HCT116 (cell line): Measurements from ENCODE around the gene CD40. TPM values are rescaled to one million over a fixed set of nuclear protein-coding genes. Genes with fewer than 3 reads are reported as not detected.

Experiments
- ATAC-seq: fragments of 200-7000 bp; cut with Tn5 transposase; 2 replicates; pipeline ENCODE4 v1.9.1; 2020; ENCODE audit warnings: mild to moderate bottlenecking, moderate library complexity
- BruUV-seq: library from RNA; stranded (reverse); fragments of 400-500 nt; replicated peaks from 2 replicates; lab custom pipeline; 2021; lab: Mats Ljungman, UMichigan
- CTCF ChIA-PET: fragments of 300-600 bp; sonication (Branson Sonifier 250); formaldehyde crosslinking; loops from one replicate; lab custom pipeline; 2021; ENCODE audit warnings: antibody characterized with exemption; lab: Charles Lee
- POLR2A ChIA-PET: fragments of 300-600, 350-600 bp; sonication (Branson Sonifier 250); formaldehyde crosslinking; loops from one replicate; lab custom pipeline; 2021; ENCODE audit warnings: antibody characterized with exemption; lab: Charles Lee
- RAD21 ChIA-PET, 2 experiments: fragments of 300-600 bp; sonication (Branson Sonifier 250); formaldehyde crosslinking; loops; one replicate each; lab custom pipeline; 2023; ENCODE audit warnings: low total read pairs in 2 of 2; ENCODE audit not compliant: uncharacterized antibody in 2 of 2, unreplicated experiment in 2 of 2, low non-redundant PET in 1 of 2; lab: Charles Lee
- DNase-seq: peaks from one replicate; pipeline ENCODE4 v3.0.0-alpha.2; 2010; ENCODE audit warnings: low read depth, low spot score
- H2AFZ ChIP-seq: fragments of 200-600 bp; shearing (Covaris generic), sonication (generic); 2 replicates; pipeline ENCODE4 v1.6.1; 2017; ENCODE audit warnings: low read depth, mixed run types, mixed read lengths, antibody characterized with exemption, low read length; ENCODE audit not compliant: poor library complexity, severe bottlenecking
- H3K27ac ChIP-seq: 2 replicates; pipeline ENCODE4 v1.5.1; 2012; ENCODE audit warnings: low read depth, low read length
- H3K27me3 ChIP-seq: fragments of 200-600 bp; sonication (generic); 2 replicates; pipeline ENCODE4 v1.6.1; 2016; ENCODE audit warnings: mixed run types, low read length, mixed read lengths; ENCODE audit not compliant: insufficient read depth
- H3K36me3 ChIP-seq, 2 experiments: fragments of 200-500 bp in 1 of 2; fragments of 200-600 bp in 1 of 2; sonication (Bioruptor generic) in 1 of 2; sonication (generic) in 1 of 2; 2 replicates each; pipeline versions ENCODE4 v1.5.1 to v1.6.1; 2014 to 2016; ENCODE audit warnings: low read length in 2 of 2, inconsistent platforms in 1 of 2, mixed read lengths in 1 of 2, mixed run types in 1 of 2; ENCODE audit not compliant: insufficient read depth in 2 of 2, control insufficient read depth in 1 of 2
- H3K4me1 ChIP-seq, 2 experiments: fragments of 200-600 bp in 1 of 2; sonication (generic) in 1 of 2; 2 replicates each; pipeline versions ENCODE4 v1.5.1 to v1.6.1; 2012 to 2017; ENCODE audit warnings: low read length in 2 of 2, inconsistent platforms in 1 of 2, mild to moderate bottlenecking in 1 of 2, mixed read lengths in 1 of 2, mixed run types in 1 of 2, moderate library complexity in 1 of 2; ENCODE audit not compliant: insufficient read depth in 2 of 2, control insufficient read depth in 1 of 2
- H3K4me2 ChIP-seq: fragments of 200-600 bp; sonication (generic); 2 replicates; pipeline ENCODE4 v1.6.1; 2017; ENCODE audit warnings: mixed run types, low read length, mixed read lengths
- H3K4me3 ChIP-seq, 2 experiments: fragments of 200-600 bp in 1 of 2; sonication (generic) in 1 of 2; replicated peaks in 1 of 2; 2 replicates each; pipeline ENCODE4 v1.5.1; 2011 to 2016; ENCODE audit warnings: low read length in 2 of 2, control low read depth in 1 of 2, low read depth in 1 of 2, mild to moderate bottlenecking in 1 of 2, mixed read lengths in 1 of 2, mixed run types in 1 of 2
- H3K79me2 ChIP-seq: fragments of 200-600 bp; sonication (generic); 2 replicates; pipeline ENCODE4 v1.6.1; 2017; ENCODE audit warnings: mild to moderate bottlenecking, mixed run types, low read length, moderate library complexity, mixed read lengths; ENCODE audit not compliant: insufficient read depth
- H3K9ac ChIP-seq: fragments of 200-600 bp; sonication (generic); 2 replicates; pipeline ENCODE4 v1.6.1; 2016; ENCODE audit warnings: low read length, mixed read lengths
- H3K9me2 ChIP-seq: fragments of 200-600 bp; sonication (generic), shearing (Covaris generic); 2 replicates; pipeline ENCODE4 v1.6.1; 2017; ENCODE audit warnings: mixed run types, mild to moderate bottlenecking, moderate library complexity; ENCODE audit not compliant: insufficient read depth
- H3K9me3 ChIP-seq, 2 experiments: fragments of 200-500 bp in 1 of 2; fragments of 200-600 bp in 1 of 2; sonication (Bioruptor generic) in 1 of 2; sonication (generic) in 1 of 2; 2 replicates each; pipeline ENCODE4 v1.6.1; 2014 to 2017; ENCODE audit warnings: low read length in 2 of 2, mixed read lengths in 2 of 2, inconsistent platforms in 1 of 2, low read depth in 1 of 2, mild to moderate bottlenecking in 1 of 2, mixed run types in 1 of 2, moderate library complexity in 1 of 2; ENCODE audit not compliant: control insufficient read depth in 1 of 2, insufficient read depth in 1 of 2
- H4K20me1 ChIP-seq: fragments of 200-600 bp; sonication (generic), shearing (Covaris generic); 2 replicates; pipeline ENCODE4 v1.6.1; 2017; ENCODE audit warnings: mixed run types, mild to moderate bottlenecking, moderate library complexity; ENCODE audit not compliant: insufficient read depth
- CEBPB ChIP-seq: IDR thresholded peaks from 2 replicates; pipeline ENCODE4 v1.6.1; 2012; ENCODE audit warnings: low read depth
- EGR1 ChIP-seq: IDR thresholded peaks from 2 replicates; pipeline ENCODE4 v1.6.1; 2012; ENCODE audit warnings: low read depth
- ELF1 ChIP-seq: IDR thresholded peaks from 2 replicates; pipeline ENCODE4 v1.6.1; 2012; ENCODE audit warnings: low read depth, borderline replicate concordance
- EZH2phosphoT487 ChIP-seq: fragments of 200-600 bp; IDR thresholded peaks from 2 replicates; pipeline ENCODE4 v1.6.1; 2018; ENCODE audit warnings: antibody characterized with exemption, borderline replicate concordance
- JUND ChIP-seq: IDR thresholded peaks from 2 replicates; pipeline ENCODE4 v1.6.1; 2012
- MAX ChIP-seq: IDR thresholded peaks from 2 replicates; pipeline ENCODE4 v1.6.1; 2012
- POLR2A ChIP-seq: IDR thresholded peaks from 2 replicates; pipeline ENCODE4 v1.7.0; 2011; ENCODE audit warnings: borderline replicate concordance; ENCODE audit not compliant: insufficient read depth, insufficient read length; ENCODE audit errors: extremely low read depth
- POLR2AphosphoS5 ChIP-seq: IDR thresholded peaks from 2 replicates; pipeline ENCODE4 v1.6.1; 2011; ENCODE audit warnings: mild to moderate bottlenecking, low read depth, low read length, moderate library complexity
- RAD21 ChIP-seq: IDR thresholded peaks from 2 replicates; pipeline ENCODE4 v1.6.1; 2012; ENCODE audit warnings: low read depth, mild to moderate bottlenecking
- REST ChIP-seq: IDR thresholded peaks from 2 replicates; pipeline ENCODE4 v1.6.1; 2012; ENCODE audit warnings: low read depth
- SIN3A ChIP-seq: IDR thresholded peaks from 2 replicates; pipeline ENCODE4 v1.6.1; 2012; ENCODE audit warnings: low read depth
- SRF ChIP-seq: IDR thresholded peaks from 2 replicates; pipeline ENCODE4 v1.6.1; 2012; ENCODE audit warnings: low read depth
- TCF7L2 ChIP-seq: IDR thresholded peaks from 2 replicates; pipeline ENCODE4 v1.7.0; 2011; ENCODE audit warnings: borderline replicate concordance, inconsistent platforms; ENCODE audit not compliant: insufficient read depth, insufficient read length; ENCODE audit errors: extremely low read depth
- YY1 ChIP-seq: IDR thresholded peaks from 2 replicates; pipeline ENCODE4 v1.6.1; 2011; ENCODE audit warnings: low read length, low read depth, moderate library complexity, mild to moderate bottlenecking; ENCODE audit not compliant: insufficient replicate concordance; ENCODE audit errors: extremely low read depth
- intact Hi-C: fragments of 100-400 bp; cut with micrococcal nuclease; formaldehyde crosslinking; loops from 2 replicates; pipeline ENCODE4 v1.10.0; 2022
- total RNA-seq: library from RNA; stranded (reverse); gene quantifications from one replicate; pipeline ENCODE4 v1.2.1, GENCODE V29; 2021; ENCODE audit not compliant: unreplicated experiment

Gene CD40
- total RNA-seq, 1 experiment from 2014 or later: 21.3 TPM

- BruUV-seq: no TSS peak
These were observed 46.1 kb downstream of the CD40 start for GRCh38 chr20:46164254-46164653.

More at GRCh38 chr20:46164254-46164653, 46.1 kb downstream of the CD40 start:
- intact Hi-C loops: no loop called here
- Histone ChIP-seq H3K9me2 (no peaks in the 10 kb centered on the region), H3K79me2 (no peaks in the 10 kb centered on the region), H3K27ac (no peak overlapping the region), H3K4me1 (peaks cover 0 to 5% of the 10 kb centered on the region in 2 experiments; a peak in 3 of 4 replicates), H3K4me2 (no peak overlapping the region), H3K4me3 (no peak overlapping the region), H3K36me3 (no peaks in the 10 kb centered on the region), H3K9ac (no peak overlapping the region), H2AFZ (no peak overlapping the region), H3K27me3 (peaks cover 34% of the 10 kb centered on the region), H4K20me1 (no peaks in the 10 kb centered on the region), H3K9me3 (no peaks in the 10 kb centered on the region)
- DNase-seq (no peak), ATAC-seq (no peak)
- POLR2A ChIA-PET: no interaction called here
- TF ChIP-seq EGR1 (no peak), TCF7L2 (no peak), ELF1 (no peak), RAD21 (no peak), EZH2phosphoT487 (no peak), SIN3A (no peak), YY1 (no peak), REST (no peak), POLR2A (no peak), POLR2AphosphoS5 (no peak), MAX (no peak), SRF (no peak), CEBPB (no peak), JUND (no peak)
- RAD21 ChIA-PET: no interaction called here
- CTCF ChIA-PET: no interaction called here
